ENCODE results near the gene MANEA. TPM values are rescaled to one million over a fixed set of nuclear protein-coding genes. Genes with fewer than 3 reads are reported as not detected.
"Not testable (repeated sequence)": the region's sequence is repeated elsewhere in the genome, so short reads cannot be mapped to it uniquely, and the experiment has no call there.

MANEA gene
- total RNA-seq, 4 donors from 2014 or later: 7.5 to 11.4 (median 9.9) TPM

- Histone ChIP-seq H3K4me1 (peaks cover 0 to 47% (median 18%) of the 10 kb centered on the region in 4 donors), H3K27ac (peak overlapping the region; percentile 93 to 95 (median 94)), H3K27me3 (no peaks in the 10 kb centered on the region), H3K9me3 (no peaks in the 10 kb centered on the region), H3K36me3 (no peaks in the 10 kb centered on the region), H3K4me3 (peak overlapping the region; percentile 55 to 97 (median 69))
- no peak for DNase-seq (ENCODE audit: low spot score in 2 of 2)
- TF ChIP-seq EP300 (IDR thresholded peaks at IDR 0.05) (no peak), POLR2A (IDR thresholded peaks at IDR 0.05) (no peak), CTCF (IDR thresholded peaks at IDR 0.05) (no peak)
- 3 to 9% methylated on average over 5 of the region's 5 CpGs for WGBS, 2 donors
Measured at GRCh38 chr6:95576218-95576997, 927 bp upstream of the MANEA start.

GRCh38 chr6:95576998-95577303 is 384 bp upstream of the MANEA start:
- Histone ChIP-seq H3K27me3 (no peaks in the 10 kb centered on the region), H3K9me3 (no peaks in the 10 kb centered on the region), H3K4me1 (peaks cover 0 to 47% (median 18%) of the 10 kb centered on the region in 4 donors), H3K36me3 (no peaks in the 10 kb centered on the region), H3K4me3 (peak overlapping the region; percentile 55 to 97 (median 69)), H3K27ac (peak overlapping the region; percentile 93 to 95 (median 94))
- TF ChIP-seq POLR2A (IDR thresholded peaks at IDR 0.05) (no peak), CTCF (IDR thresholded peaks at IDR 0.05) (no peak), EP300 (IDR thresholded peaks at IDR 0.05) (no peak)
- 1 to 3% methylated on average over 3 of the region's 3 CpGs for WGBS, 2 donors
- no peak for DNase-seq (ENCODE audit: low spot score in 2 of 2)

GRCh38 chr6:95578106-95578410 is 723 bp downstream of the MANEA start:
- H3K4me1 ChIP-seq: peaks cover 0 to 47% (median 18%) of the 10 kb centered on the region in 4 donors
- DNase-seq (ENCODE audit: low spot score in 2 of 2): no peak
- no peaks in the 10 kb centered on the region for H3K27me3 ChIP-seq
- TF ChIP-seq EP300 (IDR thresholded peaks at IDR 0.05) (no peak), POLR2A (IDR thresholded peaks at IDR 0.05) (no peak), CTCF (IDR thresholded peaks at IDR 0.05) (no peak)
- peak overlapping the region; percentile 93 to 95 (median 94) for H3K27ac ChIP-seq
- no peaks in the 10 kb centered on the region for H3K36me3 ChIP-seq
- 6 to 8% methylated on average over 10 of the region's 10 CpGs for WGBS, 2 donors
- H3K4me3 ChIP-seq: peak overlapping the region; percentile 55 to 97 (median 69)
- H3K9me3 ChIP-seq: no peaks in the 10 kb centered on the region

GRCh38 chr6:95581073-95581472 is 3.7 kb downstream of the MANEA start:
- H3K9me3 ChIP-seq: peaks cover 0 to 21% (median 0%) of the 10 kb centered on the region in 4 donors
- no peak for DNase-seq (ENCODE audit: low spot score in 2 of 2)
- peaks cover 0 to 18% (median 9%) of the 10 kb centered on the region in 4 donors for H3K4me1 ChIP-seq
- H3K4me3 ChIP-seq: no peak overlapping the region
- TF ChIP-seq POLR2A (IDR thresholded peaks at IDR 0.05) (no peak), EP300 (IDR thresholded peaks at IDR 0.05) (no peak), CTCF (IDR thresholded peaks at IDR 0.05) (no peak)
- H3K27ac ChIP-seq: no peak overlapping the region
- no peaks in the 10 kb centered on the region for H3K27me3 ChIP-seq
- peaks cover 0 to 5% (median 0%) of the 10 kb centered on the region in 3 donors for H3K36me3 ChIP-seq

- WGBS, 2 donors: 95 to 97% methylated on average over 9 of the region's 9 CpGs
- not testable (repeated sequence) for DNase-seq (ENCODE audit: low spot score in 2 of 2); H3K27ac ChIP-seq; H3K4me3 ChIP-seq; H3K27me3 ChIP-seq; H3K36me3 ChIP-seq
- H3K9me3 ChIP-seq: peaks cover 0 to 21% (median 0%) of the 10 kb centered on the region in 4 donors
- peaks cover 0 to 11% (median 0%) of the 10 kb centered on the region in 4 donors for H3K4me1 ChIP-seq
Measured at GRCh38 chr6:95584226-95584625, 6.9 kb downstream of the MANEA start.
